NCI-H345 treated with DMSO at 0.1 percent for 48 hours (cell line): ENCODE results near the gene ANGPTL8.

Experiments used
- DNase-seq: peaks from one replicate; lab custom pipeline; 2025; ENCODE audit not compliant: unreplicated experiment; lab: John Stamatoyannopoulos, UW

ANGPTL8 gene, protein sequence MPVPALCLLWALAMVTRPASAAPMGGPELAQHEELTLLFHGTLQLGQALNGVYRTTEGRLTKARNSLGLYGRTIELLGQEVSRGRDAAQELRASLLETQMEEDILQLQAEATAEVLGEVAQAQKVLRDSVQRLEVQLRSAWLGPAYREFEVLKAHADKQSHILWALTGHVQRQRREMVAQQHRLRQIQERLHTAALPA

GRCh38 chr19:11239377-11240000 is at the start of gene ANGPTL8:
Gene ANGPTL8, plus strand, starts transcription at chr19:11239619. Its CDS starts 19 bp downstream, at chr19:11239638.
- DNase-seq = no peak

DNA sequence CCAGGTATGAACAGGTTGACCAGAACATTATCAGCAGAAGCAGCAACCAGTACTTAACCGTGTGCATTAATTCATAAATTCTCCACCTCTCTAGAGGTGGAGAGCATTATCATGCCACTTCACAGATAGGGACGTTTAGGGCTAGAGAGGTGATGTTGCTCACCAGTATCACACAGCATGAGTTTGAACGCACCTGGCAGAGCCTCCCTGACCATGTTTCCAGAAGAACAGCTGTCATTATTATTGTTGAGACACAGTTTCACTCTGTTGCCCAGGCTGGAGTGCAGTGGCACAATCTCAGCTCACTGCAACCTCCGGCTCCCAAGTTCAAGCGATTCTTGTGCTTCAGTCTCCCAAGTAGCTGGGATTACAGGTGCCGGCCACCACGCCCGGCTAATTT is 48.9 kb upstream of the ANGPTL8 start:
- no peak for DNase-seq

DNA sequence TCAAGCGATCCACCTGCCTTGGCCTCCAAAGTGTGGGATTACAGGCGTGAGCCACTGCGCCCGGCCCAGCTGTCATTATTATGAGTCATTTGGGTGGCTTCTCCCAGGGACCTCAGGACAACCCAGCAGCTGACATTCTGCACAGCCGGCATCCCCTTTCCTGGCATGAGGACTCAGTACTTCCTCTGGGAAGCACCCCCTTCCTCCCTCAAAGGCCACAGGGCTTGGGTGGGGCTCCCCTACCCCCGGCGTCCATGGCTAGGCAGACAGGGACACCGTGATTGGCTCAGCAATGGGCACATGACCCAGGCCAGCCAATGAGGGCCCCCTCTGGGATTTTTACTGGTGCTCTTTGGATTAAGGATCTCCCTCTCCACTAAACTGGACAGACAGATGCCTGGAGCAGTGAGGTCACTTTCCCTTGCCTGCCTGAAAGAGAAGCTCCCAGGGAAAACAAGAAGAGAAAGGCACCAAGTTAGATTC is 48.1 kb upstream of the ANGPTL8 start:
- DNase-seq = no peak

DNA sequence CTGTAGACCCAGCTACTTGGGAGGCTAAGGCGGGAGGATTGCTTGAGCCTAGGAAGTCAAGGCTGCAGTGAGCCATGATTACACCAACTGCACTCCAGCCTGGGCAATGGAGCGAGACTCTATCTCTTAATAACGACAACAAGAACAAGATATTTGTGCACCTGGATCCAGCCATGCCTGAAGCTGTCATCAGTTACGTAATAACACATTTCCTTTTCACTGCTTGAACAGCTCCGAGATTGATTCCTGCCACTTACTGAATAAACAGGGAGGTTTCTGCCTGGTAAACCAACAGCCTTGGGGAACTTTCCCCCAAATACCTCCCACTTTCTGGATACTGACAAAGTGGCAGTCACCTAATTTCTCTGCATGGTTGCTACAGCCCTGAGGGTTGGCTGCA is 47.5 kb upstream of the ANGPTL8 start:
- no peak for DNase-seq

DNA sequence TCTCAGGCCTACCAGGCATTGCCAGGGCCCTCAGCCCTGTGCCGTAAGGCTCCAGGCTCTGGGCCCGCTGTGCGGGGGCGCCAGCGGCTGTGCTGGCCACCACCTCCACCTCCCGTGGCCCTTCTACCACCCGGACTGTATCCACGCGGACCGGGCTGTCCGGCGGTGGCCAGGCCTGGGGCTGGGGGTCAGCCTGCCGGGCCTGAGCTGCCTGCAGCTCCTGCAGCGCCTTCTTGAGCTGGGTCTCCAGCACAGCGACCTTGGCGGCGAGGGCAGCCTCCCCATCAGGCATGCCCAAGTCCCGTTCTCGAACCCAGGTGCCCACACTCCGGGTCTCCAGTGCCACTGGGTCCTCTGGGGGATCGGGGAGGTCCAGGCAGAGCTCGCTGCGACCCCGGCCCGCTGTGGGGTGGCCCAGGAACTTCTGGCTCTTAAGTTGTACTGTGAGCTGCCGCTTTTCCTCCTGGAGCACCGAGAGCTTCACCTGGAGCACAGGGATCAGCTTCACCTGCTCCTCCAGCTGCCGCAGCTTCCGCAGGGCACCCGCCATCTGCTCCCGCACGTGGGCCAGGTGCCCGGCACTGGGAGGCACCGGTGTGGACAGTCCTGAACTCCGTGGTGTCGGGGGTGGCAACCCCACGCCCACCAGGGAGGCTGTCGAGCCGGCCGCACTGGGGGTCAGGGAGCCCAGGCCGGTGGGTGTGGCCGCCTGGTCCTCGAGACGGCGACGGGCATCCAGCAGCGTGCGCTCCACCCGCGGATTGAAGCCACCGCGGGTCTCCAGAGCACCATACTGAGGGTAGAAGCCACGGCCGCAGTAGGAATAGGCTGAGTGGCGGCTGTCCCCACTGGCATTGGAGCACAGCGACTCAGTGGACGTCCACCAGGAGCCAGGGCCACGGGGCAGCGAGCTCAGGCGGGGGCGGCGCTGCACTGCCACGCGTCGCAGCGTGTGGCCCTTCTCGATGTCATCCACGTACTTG is 46.2 kb upstream of the ANGPTL8 start:
- DNase-seq = no peak

DNA sequence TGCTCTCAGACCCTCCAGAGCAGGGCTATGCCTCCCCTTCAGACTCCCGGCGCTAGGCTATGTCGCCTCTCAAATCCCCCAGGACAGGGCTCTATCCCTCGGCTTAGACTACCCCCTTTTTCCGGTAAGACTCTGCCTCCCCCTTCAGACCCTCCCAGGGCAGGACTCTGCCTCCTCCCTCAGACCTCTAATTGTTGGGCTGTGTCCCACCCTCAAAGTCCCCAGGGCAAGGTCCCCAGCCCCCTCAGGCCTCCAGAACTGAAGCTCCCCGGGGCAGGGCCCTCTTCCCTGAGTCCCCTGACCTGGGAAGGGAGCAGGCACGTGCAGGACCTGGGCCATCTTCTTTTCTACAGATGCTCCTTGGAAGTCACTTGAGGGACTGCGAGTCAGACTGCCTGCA is 45.2 kb upstream of the ANGPTL8 start:
- DNase-seq = no peak

- DNase-seq = no peak
Observed at GRCh38 chr19:11194656-11195558, 44.5 kb upstream of the ANGPTL8 start.

- DNase-seq = no peak
Observed at GRCh38 chr19:11195681-11196080, 43.7 kb upstream of the ANGPTL8 start.

GRCh38 chr19:11196406-11197287 is 42.8 kb upstream of the ANGPTL8 start:
- DNase-seq = no peak

DNA sequence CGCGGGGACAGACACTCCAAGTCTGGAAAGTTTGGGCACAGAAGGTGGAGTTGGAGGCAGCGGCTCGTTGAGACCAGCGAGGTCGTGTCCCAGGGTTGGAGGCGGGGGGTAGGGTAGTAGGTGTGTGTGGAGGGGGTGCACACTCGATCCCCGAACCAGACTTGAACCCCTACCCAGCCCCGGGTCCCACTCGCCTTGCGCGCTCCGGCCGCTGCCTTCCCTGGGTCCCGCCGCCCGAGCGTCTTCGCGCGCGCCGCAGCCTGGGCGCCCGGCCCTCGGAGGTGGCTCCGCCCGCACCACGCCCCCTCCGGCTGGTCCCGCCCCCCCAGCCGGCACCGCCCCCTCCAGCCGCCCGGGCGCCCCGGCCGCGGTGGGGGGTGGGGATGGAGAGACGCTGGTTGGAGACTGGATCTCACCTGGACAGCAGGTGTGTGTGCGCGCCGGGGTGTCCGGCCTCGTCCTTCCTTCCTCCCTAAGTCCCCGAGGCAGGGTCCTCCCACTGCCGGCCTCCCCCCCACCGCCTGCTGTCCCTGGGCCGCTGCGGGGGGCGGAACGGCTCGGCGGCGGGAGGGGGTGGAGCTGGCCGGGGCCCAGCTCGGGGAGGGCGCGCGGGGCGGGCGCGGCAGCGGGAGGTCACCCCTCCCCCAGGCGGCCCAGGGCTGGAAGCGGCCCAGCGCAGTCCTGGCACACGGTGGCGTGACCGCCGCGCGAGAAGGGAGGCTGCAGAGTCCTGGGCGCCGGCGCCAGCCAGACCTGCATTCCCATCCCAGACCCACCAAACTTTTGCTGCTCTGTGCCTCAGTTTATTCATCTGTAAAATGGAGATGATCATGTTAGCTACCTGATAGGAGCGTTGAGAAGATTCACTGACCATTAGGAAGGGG is 41.9 kb upstream of the ANGPTL8 start, which contains the start of gene KANK2:
KANK2 (minus strand) TSS at position 255 of the 884 bp plus-strand sequence. CDS start 3,034 bp downstream, outside the sequence.
- DNase-seq = peak; percentile 3

- DNase-seq = no peak
Observed at GRCh38 chr19:11198175-11198534, 41.3 kb upstream of the ANGPTL8 start.

- no peak for DNase-seq
Observed at GRCh38 chr19:11198769-11199424, 40.5 kb upstream of the ANGPTL8 start.

GRCh38 chr19:11199517-11199916 is 39.9 kb upstream of the ANGPTL8 start:
- DNase-seq = no peak

- no peak for DNase-seq
Observed at GRCh38 chr19:11200015-11200574, 39.3 kb upstream of the ANGPTL8 start.

GRCh38 chr19:11200931-11201330 is 38.5 kb upstream of the ANGPTL8 start:
- no peak for DNase-seq

GRCh38 chr19:11201791-11202190 is 37.6 kb upstream of the ANGPTL8 start:
- no peak for DNase-seq

DNA sequence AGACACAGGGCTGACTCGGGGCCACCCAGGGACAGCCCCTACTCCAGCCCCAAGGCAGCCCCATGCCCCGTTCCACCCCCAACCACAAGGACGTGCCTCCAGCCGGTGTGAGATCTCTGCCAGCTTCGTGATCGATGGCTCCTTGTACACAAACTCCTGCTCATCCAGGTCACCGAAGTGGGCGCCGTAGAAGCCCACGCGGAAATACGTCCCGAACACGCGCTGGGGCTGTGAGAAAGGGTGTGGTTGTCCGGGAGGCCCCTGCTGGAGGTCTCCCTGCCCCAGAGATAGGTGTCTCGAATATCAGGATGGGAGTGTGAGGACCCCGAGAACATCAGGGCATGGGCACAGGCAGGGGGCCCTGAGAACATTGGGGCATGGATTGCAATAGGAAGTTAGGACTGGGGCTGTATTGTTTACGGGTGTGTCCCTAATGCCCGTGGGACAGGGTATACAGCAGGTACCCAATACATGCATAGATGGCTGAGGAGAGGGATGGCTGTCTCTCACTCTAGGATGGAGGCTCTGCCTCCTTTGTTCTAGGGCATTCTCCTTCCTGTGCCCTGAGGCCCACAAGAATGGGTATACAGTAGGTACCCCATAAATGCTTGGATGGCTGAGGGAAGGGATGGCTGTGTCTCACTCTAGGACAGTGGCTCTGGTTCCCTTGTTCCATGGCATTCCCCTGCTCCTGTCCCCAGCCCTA is 36.8 kb upstream of the ANGPTL8 start:
- no peak for DNase-seq
